IPS-15b (cell line): Measurements from ENCODE around the gene UBAP1.
"Not testable (repeated sequence)": the region's sequence is repeated elsewhere in the genome, so short reads cannot be mapped to it uniquely, and the experiment has no call there.

ENCODE experiments used
- H3K27me3 ChIP-seq: one replicate; pipeline ENCODE4 v1.6.1; 2013; ENCODE audit warnings: low read length; ENCODE audit not compliant: control insufficient read depth, insufficient read depth
- H3K36me3 ChIP-seq: one replicate; pipeline ENCODE4 v1.6.1; 2013; ENCODE audit warnings: low read length; ENCODE audit not compliant: control insufficient read depth, insufficient read depth
- H3K4me1 ChIP-seq: one replicate; pipeline ENCODE4 v1.6.1; 2013; ENCODE audit warnings: mild to moderate bottlenecking, low read length; ENCODE audit not compliant: control insufficient read depth, insufficient read depth
- H3K4me3 ChIP-seq: one replicate; pipeline ENCODE4 v1.5.1; 2013; ENCODE audit warnings: low read depth, low read length
- H3K9ac ChIP-seq: one replicate; pipeline ENCODE4 v1.6.1; 2013; ENCODE audit warnings: low read depth, mild to moderate bottlenecking, low read length
- H3K9me3 ChIP-seq: one replicate; pipeline ENCODE4 v1.6.1; 2013; ENCODE audit warnings: mild to moderate bottlenecking, low read length; ENCODE audit not compliant: control insufficient read depth, insufficient read depth

The UBAP1 gene

GRCh38 chr9:34214354-34215000 is 35.6 kb downstream of the UBAP1 start:
- not testable (repeated sequence) for H3K9me3 ChIP-seq, H3K9ac ChIP-seq, H3K4me3 ChIP-seq, H3K36me3 ChIP-seq, H3K4me1 ChIP-seq, H3K27me3 ChIP-seq

GRCh38 chr9:34216325-34216724 is 37.5 kb downstream of the UBAP1 start:
- no peaks in the 10 kb centered on the region for H3K27me3 ChIP-seq
- H3K36me3 ChIP-seq: no peaks in the 10 kb centered on the region
- H3K4me3 ChIP-seq: no peak overlapping the region
- H3K4me1 ChIP-seq: no peaks in the 10 kb centered on the region
- no peak overlapping the region for H3K9ac ChIP-seq
- no peaks in the 10 kb centered on the region for H3K9me3 ChIP-seq

GRCh38 chr9:34217015-34217414 is 38.2 kb downstream of the UBAP1 start:
- not testable (repeated sequence) for H3K9me3 ChIP-seq, H3K9ac ChIP-seq, H3K36me3 ChIP-seq, H3K4me3 ChIP-seq, H3K4me1 ChIP-seq, H3K27me3 ChIP-seq

- Histone ChIP-seq H3K4me3 (no peak overlapping the region), H3K9me3 (no peaks in the 10 kb centered on the region), H3K9ac (no peak overlapping the region), H3K36me3 (no peaks in the 10 kb centered on the region), H3K27me3 (no peaks in the 10 kb centered on the region), H3K4me1 (no peaks in the 10 kb centered on the region)
These were observed 39.6 kb downstream of the UBAP1 start for GRCh38 chr9:34218446-34218845.

- Histone ChIP-seq H3K9ac (no peak overlapping the region), H3K4me1 (no peaks in the 10 kb centered on the region), H3K27me3 (no peaks in the 10 kb centered on the region), H3K4me3 (no peak overlapping the region), H3K36me3 (no peaks in the 10 kb centered on the region), H3K9me3 (no peaks in the 10 kb centered on the region)
These were observed 40.6 kb downstream of the UBAP1 start for GRCh38 chr9:34219421-34219820.

GRCh38 chr9:34220218-34220617 is 41.4 kb downstream of the UBAP1 start:
- no peaks in the 10 kb centered on the region for H3K4me1 ChIP-seq
- no peaks in the 10 kb centered on the region for H3K27me3 ChIP-seq
- H3K9me3 ChIP-seq: no peaks in the 10 kb centered on the region
- H3K4me3 ChIP-seq: no peak overlapping the region
- H3K9ac ChIP-seq: no peak overlapping the region
- no peaks in the 10 kb centered on the region for H3K36me3 ChIP-seq

- H3K27me3 ChIP-seq: no peaks in the 10 kb centered on the region
- no peaks in the 10 kb centered on the region for H3K9me3 ChIP-seq
- no peak overlapping the region for H3K9ac ChIP-seq
- H3K4me1 ChIP-seq: no peaks in the 10 kb centered on the region
- H3K36me3 ChIP-seq: no peaks in the 10 kb centered on the region
- no peak overlapping the region for H3K4me3 ChIP-seq
These were observed 45.5 kb downstream of the UBAP1 start for GRCh38 chr9:34224349-34224748.

GRCh38 chr9:34226144-34226760 is 47.4 kb downstream of the UBAP1 start:
- not testable (repeated sequence) for H3K36me3 ChIP-seq, H3K27me3 ChIP-seq, H3K4me3 ChIP-seq, H3K4me1 ChIP-seq, H3K9me3 ChIP-seq, H3K9ac ChIP-seq

GRCh38 chr9:34227445-34227844 is 48.6 kb downstream of the UBAP1 start:
- Histone ChIP-seq H3K9ac (no peak overlapping the region), H3K4me1 (no peaks in the 10 kb centered on the region), H3K36me3 (no peaks in the 10 kb centered on the region), H3K9me3 (no peaks in the 10 kb centered on the region), H3K27me3 (no peaks in the 10 kb centered on the region), H3K4me3 (no peak overlapping the region)

- Histone ChIP-seq H3K9ac (no peak overlapping the region), H3K9me3 (no peaks in the 10 kb centered on the region), H3K36me3 (no peaks in the 10 kb centered on the region), H3K4me1 (no peaks in the 10 kb centered on the region), H3K27me3 (no peaks in the 10 kb centered on the region), H3K4me3 (no peak overlapping the region)
These were observed 51.7 kb downstream of the UBAP1 start for GRCh38 chr9:34230556-34230955.

- Histone ChIP-seq H3K4me3 (no peak overlapping the region), H3K4me1 (no peaks in the 10 kb centered on the region), H3K36me3 (no peaks in the 10 kb centered on the region), H3K27me3 (no peaks in the 10 kb centered on the region), H3K9me3 (no peaks in the 10 kb centered on the region), H3K9ac (no peak overlapping the region)
These were observed 53.4 kb downstream of the UBAP1 start for GRCh38 chr9:34232201-34232600.

- Histone ChIP-seq H3K9ac (no peak overlapping the region), H3K4me1 (no peaks in the 10 kb centered on the region), H3K27me3 (no peaks in the 10 kb centered on the region), H3K4me3 (no peak overlapping the region), H3K36me3 (no peaks in the 10 kb centered on the region), H3K9me3 (no peaks in the 10 kb centered on the region)
These were observed 54.8 kb downstream of the UBAP1 start for GRCh38 chr9:34233672-34234071.
